ENCODE results near the gene C10orf53.
"Not testable (repeated sequence)": the region's sequence is repeated elsewhere in the genome, so short reads cannot be mapped to it uniquely, and the experiment has no call there.

C10orf53 gene

DNA sequence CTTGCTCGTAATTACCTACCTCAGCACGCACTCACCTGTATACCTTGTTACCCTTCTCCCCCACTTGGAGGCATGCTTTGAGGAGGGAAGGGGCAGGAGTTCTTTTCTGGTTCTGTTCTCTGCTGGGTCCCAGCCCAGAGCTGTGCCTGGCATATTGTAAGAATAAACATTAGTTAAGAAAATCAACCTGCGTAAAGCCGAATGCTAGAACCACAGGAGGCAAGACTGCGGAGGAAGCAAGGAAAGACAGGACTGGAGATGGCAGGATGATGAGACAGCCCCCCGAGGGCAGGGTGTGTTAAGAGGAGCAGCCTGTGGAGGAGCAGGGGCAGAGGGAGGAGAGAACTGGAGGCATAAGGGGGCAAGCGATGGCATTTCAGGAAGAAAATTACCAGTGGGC is 9.5 kb downstream of the C10orf53 start:
- DNase-seq = no peak

DNA sequence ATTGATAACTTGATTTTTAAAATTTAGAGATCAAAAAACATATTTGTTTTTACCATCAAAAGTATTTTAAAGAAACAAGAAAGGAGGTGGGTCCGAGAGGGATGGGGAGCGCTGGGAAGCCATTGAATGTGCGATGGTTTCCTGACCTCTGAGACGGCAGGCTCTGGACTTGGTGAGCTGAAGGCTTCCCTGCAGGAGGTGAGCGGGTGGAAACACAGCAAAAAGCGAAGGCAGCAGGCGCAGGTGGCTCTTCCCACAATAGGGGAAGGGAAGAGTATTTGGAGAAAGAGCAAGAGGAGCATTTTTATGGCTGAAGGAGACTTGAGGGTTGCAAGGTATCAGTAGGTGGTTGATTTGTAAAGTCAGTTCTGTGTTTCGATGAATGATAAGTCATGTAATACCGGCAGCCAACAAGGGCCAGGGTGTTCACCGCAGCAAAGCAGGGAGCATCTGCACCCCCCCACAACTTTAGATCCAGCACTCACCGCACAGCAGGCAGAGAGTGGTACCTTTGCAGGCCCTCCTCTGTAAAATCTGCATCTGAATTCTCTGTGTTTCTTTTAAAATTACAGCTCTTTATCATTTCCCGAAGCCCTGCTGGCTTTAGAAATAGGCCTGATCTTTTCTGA is 10.5 kb downstream of the C10orf53 start:
- no peak for DNase-seq

DNA sequence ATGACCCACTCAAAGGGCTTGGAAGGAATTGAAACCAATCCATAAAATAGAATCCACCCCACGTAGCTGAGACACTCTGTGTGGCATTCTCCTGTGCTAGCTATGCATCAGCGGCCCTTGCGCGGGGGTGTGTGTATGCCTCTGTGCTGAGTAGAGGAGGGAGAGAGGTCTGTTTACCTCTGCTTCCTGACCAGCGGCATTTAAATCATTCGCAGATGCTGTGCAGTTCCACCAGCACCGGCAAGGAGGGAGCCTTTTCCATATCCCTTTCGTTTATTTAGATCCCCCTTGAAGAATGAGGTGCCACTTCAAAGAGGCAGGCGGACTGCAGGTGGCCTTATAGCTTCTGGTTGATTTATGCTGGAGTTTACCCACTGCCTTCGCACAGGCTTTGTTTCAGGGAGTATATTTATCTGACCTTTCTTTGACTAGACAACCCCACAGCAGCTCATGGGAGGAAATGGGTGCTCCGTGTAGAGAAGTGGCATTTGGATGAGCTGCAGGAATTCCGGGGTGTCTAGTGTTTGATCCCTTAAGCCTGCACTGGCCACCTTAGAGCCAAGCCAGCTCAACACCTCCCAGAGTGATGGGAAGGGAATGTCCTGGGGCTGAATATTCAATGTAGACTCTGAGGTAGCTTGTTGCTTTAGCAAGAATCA is 11.4 kb downstream of the C10orf53 start:
- DNase-seq = no peak

DNA sequence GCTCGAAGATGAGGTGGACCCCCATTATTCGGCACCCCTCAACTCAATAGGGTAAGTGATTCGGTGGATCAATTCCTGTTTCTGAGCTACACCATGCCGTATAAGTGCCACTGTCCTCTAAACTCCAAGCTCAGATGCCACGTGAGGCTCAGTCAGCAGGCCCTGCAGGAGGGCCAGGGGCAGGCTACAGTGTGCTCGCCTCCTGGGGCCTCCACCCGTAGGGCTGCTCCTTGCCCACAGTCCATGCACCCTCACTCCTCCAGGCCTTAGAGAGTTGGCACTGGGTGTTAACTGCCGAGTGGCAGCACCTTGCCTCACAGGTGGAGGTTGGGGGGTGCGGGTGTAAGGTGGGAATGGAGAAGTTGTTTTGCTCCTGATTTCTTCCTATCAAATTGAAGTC is 12.1 kb downstream of the C10orf53 start:
- DNase-seq = no peak

DNA sequence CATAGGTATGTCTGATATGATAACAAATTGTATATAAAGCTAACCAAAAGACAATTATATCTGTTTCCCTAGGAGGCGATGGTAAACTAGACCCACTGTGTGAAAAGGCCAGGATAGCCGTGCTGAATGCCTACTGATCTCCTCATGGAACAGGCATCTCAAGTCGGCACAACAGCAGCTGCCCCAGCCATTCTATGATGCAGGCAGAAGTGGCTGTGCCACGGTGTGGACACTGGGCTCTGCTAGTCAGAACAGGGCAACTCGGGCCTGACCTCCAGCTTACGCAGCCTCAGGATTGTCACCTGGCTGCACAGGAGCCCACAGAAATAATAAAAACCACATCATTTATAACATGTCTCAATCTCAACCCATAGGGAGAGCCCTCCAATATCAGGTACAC is 15.0 kb downstream of the C10orf53 start:
- DNase-seq = no peak

DNA sequence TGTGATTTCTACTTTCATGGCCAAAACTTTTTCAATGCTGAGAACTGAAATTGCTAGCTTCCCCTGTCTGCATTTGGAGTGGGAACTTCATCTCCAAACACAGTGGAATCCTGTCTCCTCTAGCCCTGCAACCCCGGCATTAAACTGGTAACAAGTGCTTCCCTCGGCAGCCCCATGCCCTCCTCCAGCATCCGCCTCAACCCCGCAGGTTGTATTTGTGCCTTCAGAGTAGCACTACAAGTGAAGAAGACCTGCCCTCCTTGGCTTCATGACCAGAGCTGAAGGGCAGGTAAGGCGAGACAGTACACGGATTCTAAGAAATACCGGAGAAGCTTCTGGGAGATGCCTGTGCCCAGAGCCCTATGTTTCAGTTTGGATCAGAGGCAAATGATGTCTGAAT is 16.9 kb downstream of the C10orf53 start:
- DNase-seq = no peak

DNA sequence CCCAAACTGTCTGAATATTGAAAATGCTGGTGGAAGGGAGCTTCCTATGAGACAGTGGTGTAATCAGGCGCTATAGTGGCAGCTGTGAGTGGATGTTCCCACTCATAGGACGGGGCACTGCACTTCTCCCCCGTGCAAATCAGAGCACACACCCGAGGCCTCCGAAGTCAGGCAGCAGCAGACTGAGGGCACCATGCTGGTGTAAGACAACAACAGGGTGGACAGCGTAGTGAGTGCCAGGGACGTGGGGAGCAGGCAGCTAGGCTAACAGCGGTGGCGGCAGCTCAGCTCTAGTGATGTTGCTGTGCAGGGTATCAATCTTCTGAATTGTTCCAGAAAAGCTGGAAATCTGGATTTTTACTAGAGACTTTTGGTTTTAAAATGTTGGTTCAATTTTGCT is 19.2 kb downstream of the C10orf53 start:
- DNase-seq = no peak

DNA sequence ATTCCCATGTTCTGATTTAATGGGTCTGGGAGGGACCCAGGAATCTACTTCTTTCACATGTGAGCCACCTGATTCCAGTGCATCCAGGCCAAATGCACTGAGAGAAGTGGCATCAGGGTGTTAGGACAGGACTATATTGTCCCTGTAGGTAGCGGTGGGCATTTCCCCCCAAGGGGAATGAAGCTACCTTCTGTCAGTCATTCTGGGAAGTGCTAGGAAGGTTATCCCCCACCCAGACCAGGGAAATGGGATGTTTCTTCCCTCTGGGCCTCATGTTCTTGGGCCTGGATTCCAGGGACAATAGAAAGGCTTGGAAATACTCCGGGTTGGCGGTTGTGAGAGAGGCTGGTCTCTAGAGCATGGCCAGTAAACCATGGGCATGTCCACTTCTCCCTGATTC is 20.8 kb downstream of the C10orf53 start:
- DNase-seq = no peak

DNA sequence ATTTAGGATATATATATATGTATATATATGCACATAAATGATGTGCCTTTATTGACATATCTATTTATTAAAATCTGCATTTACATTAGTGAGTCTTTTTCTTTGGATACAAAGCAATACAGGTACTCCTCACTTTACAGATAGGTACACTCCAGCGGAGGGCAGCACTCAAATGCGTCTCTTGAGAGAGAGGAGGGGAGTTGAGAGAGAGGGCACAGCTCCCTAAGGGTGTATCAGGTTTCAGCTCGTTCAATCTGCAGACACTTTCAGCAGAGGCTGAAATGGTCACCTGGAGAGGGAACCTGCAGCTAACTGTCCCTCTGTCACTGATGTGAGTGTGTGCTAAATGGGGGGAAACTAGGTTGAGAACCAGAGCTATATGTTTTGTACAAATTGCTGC is 21.5 kb downstream of the C10orf53 start:
- no peak for DNase-seq

DNA sequence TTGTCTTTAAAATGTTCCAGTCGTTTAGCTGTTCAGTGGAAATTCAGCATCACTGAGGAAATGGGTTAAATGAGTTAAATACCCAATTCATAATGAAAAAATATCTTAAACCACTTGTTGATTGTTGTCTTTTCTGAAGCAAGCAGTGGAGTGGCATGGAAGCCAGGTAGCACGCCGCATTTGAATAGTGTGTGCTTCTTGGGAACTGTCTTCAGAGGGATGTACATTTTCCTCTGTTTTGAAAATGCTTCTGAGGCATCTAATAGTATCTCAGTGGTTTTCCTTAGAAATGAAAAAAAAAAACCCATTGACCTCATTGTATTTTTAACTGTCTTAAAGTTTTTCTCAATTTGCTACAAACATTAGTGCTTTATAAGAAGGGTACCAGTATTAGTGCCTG is 28.1 kb downstream of the C10orf53 start:
- DNase-seq = no peak

DNA sequence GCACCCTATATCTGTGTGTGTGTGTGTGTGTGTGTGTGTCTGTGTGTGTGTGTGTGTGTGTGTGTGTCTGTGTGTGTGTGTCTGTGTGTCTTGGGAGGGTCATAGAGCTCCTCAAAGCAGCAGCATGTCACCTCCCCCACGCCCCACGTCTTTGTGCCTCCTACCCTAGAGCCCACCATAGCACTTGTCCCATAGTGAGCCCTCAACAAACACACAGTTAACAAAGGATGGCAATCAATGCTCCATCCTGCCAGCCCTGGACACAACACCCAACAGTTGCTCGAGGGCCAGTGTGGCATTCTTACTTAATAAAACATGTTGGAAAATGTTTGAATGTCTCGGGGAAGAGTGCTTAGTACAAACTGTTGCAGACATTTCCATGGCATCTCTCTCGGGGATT is 30.5 kb downstream of the C10orf53 start:
- no peak for DNase-seq

DNA sequence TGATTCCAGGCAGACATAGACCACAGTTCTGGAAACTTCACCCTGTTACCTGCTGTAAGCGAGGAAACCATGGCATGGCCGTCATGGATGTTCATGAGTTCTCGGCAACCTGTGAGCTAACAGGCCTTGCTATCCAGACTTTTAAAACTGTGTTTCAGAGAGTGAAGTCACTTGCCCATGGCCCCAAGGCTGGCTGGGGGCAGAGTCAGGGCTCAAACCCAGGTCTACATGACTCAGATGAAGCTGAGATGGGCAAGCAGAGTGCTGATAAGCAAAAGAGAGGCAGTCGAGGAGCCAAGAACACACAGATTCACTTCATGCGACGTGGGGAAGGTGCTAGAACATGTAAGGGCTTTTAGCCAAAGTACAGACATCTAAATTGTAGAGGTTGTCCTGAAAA is 31.5 kb downstream of the C10orf53 start:
- DNase-seq = no peak

DNA sequence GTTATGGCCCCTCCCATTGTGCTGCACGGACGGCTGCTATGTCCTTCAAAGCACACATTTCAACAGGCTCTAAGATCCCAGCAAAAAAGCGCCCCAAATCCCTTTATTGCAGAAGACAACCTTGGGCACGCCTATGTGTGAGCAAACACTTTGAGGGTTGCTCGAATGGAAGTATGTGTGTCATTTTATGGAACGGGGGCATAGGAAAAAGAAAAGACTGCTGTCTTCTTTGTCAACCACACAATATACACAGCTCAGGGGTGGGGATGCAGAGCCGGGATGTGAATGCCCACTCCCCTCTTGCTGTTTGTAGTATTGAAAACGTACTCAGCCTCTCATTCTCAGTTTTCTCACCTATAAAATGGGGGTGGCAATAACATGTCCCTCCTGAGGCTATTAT is 32.0 kb downstream of the C10orf53 start:
- no peak for DNase-seq

DNA sequence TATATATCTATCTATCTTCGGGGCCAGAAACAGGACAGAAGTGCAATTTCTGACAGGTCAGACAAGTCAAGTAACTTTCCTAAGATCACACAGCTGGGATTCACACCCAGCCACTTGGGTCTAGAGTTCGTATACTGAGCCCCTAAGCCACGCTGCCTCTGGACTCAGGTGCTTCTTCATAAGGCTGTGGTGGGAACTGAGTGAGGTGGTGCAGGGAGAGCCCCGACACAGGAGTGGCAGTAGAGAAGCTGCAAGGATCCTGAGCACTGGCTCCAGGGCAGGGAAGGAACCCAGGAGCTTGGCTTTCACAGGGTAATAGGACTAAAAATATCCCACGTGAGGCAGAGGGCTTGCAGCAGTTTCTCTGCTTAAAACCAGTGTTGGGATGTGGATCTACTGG is 33.8 kb downstream of the C10orf53 start:
- no peak for DNase-seq

DNA sequence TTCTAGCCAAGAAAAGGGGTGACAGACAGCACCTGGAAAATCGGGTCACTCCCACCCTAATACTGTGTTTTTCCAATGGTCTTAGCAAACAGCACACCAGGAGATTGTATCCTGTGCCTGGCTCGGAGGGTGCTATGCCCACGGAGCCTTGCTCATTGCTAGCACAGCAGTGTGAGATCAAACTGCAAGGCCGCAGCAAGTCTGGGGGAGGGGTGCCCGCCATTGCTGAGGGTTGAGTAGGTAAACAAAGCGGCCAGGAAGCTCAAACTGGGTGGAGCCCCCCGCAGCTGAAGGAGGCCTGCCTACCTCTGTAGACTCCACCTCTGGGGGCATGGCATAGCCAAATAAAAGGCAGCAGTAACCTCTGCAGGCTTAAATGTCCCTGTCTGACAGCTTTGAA is 35.7 kb downstream of the C10orf53 start:
- not testable (repeated sequence) for DNase-seq

DNA sequence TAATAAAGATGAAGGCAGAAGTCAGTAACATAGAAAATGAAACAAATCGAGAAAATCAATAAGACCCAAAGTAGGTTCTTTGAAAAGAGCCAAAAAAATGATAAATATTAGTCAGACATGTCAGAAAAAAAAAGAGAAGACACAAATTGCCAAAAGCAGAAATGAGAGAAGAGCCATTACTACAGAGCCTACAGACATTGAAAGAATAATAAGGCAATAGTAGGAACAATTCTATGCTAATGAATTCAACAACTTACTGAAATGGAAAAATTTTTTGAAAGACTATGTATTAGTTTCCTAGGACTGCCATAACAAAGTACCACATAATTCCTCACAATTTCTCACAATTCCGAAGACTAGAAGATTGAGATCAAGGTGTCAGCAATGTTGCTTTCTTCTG is 47.1 kb downstream of the C10orf53 start:
- no peak for DNase-seq

DNA sequence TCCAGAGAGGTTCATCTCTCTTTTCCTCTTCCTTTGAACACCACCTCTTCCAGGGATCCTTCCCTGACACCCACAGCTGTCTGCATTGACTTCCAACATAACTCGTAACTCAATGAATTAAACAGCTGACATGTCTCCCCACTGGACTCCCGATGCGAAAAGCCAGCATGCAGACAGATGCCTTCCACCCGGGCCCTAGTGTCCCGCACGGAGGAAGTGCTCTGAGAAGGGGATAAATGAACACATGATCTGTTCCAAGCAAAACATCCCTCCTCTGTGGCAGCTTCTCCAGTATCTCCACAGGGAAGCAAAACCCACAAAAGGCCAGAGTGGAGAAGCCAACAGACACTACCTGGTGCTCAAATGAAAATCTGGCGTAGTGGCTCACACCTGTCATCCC is 54.4 kb downstream of the C10orf53 start:
- DNase-seq = no peak

DNA sequence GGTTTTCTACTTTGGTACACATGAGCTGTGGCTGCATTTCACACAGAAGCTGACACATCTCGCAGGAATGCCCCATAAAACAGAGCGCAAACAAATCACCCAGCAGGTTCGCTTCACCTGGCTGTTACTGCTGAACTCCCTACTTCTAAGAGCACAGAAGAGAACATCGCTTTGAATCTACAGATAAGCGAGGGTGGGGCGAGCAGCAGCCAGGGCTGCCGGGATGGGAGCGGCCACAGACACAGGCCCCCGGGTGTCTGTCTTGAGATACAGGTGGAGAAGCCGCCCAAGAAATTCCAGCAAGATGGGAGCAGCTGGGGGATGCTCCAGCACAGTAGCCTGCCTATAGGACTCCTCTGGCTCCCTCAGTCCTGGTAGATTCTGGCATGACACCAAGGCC is 55.2 kb downstream of the C10orf53 start:
- DNase-seq = no peak

DNA sequence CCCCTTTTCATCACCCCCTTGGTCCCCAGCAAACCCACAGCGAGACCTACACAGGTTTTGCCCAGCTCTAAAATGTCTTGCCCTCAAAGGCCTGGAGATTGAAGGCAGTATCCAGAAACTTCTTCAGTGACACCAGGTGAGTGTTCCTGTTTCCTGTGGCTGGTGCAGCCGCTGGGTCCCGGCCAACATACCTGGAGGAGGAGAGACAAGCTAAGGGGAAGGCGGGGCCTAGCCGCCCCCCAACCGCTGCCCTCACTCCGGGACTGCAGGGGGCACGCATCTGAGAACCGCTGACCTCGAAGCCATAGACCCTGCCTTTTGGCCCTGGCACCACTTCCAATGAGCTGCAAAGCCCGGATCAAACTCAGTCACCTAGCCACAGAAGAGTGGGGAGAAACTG is 55.7 kb downstream of the C10orf53 start:
- DNase-seq = no peak

DNA sequence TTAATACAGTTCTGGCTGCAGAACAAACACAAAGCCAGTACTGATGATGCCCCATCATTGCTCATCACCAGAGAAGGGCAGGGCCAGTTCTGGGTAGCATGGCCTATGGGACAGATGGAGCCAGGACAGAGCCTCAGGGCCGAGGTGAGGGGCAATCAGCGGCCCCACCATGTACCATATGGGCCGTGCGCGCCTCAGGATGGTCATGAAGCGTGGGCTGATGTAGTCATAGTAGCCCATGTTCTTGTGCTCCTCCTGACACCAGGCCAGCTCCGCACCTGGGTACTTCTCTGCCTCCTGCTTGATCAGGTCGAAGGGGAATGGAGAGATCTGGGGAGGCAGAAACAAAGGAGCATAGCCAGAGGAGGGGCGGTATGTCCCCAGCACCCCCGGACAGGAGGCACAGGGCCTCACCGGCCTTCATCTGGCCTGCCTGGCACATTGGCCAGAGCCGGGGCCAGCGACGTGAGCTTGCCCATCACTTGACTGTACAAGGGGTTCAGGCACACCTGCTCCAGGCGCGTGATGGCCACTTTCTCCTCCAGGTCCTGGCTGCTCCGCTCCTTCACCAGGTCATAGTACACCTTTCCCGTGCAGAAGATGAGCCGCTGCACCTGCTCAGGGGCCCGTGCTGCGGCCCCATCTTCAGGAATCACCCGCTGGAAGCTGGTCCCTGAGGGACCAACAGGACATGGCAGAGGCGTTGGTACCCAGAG is 56.6 kb downstream of the C10orf53 start:
- DNase-seq = no peak

DNA sequence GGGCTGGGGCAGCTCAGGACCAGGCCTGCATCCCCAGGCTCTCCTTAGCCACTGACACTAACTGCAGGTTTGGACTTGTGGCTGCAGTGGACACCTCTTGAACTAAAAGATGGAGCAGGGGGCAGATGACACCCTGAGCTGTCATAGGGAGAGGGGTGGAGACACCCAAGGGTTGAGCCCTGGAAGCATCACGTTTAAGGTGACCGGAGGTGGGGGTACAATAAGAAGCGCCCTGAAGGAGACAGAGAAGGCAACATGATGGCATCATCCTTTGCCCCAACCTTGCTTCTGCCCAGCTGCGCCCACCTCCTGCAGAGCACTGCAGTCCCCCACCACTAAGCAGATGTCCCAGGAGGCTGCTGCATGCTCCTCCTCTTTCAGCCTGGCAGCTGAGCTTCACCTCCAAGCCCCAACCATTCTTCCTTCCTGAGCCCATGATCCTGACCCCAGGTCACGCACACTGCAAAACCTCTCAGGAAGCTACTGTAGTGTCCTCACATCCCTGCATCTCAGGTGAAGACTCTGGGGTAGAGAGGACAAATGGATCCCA is 57.2 kb downstream of the C10orf53 start:
- no peak for DNase-seq

DNA sequence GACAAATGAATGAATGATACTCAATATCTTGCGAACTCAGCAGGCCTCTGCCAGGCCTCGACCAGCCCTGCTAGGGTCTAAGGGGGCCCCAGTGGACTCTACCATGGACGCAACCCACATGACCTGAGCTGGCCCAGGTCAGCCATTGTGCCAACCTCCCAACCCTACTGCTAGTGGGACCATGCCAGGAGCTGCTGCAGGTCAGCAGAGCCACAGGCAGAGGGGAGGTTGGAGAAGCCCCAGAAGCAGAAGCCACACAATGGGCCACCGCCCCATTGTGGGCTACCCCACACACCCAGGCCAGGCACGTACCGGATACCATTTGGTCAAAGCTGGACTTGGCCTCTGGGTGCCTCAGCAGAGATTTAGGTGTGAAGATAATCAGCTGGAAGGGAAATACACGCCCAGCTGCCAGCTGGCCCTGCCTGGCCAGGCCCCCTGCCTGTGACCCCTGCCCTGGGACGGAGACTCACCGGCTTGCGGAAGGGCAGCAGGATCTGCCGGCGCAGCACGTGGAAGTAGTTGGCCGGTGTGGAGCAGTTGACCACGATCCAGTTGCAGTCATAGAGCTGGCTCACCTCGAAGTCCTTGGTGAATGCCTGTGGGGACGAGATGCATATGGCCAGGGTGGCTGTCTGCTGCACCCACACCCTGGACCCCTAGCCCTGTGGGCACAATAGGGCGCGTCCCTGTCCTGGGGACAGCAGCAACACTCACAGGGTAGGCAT is 58.2 kb downstream of the C10orf53 start:
- no peak for DNase-seq

DNA sequence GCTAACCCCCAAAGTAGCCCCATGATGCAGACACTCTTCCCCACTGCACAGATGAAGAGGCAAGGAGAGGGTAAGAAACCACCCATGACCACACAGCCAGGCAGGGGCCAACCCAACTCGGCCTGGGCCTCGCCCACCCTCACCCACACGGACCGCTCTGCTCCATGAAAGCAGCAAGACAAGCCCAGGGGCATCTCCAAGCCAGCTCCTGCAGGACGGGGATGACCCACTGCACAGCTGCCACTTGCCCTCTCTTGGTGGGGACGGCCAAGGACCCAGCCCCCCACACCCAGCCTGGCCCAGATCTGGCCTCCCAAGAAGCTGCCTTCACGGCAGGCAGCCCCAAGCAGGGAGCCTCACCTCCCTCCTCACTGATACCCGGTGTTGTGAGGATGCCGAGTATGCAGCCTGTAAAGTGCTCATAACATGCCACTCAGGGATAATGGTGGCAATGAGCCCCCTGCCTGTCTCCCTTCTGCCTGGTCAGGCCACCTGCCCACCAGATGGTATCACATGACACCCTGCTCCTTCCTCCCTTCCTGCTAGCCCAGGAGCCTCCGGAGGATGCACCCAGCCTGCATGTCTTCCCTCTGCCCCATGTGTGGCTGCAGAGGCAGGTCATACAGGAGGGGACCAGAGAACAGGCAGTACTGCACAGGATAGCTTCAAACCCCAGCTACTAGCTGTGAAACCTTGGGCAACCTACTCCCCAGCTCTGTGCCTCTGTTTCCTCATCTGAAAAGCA is 59.3 kb downstream of the C10orf53 start:
- no peak for DNase-seq

All from CD4-positive, alpha-beta T cell treated with Interleukin-15 for 1 hour (primary cell).